ENCODE measurements around the gene BCKDK.

The BCKDK gene

GRCh38 chr16:31080035-31080629, 28.1 kb upstream of the BCKDK start:
- DNase-seq (ENCODE audit: low spot score): no peak

- DNase-seq (ENCODE audit: low spot score): no peak
These were observed 27.3 kb upstream of the BCKDK start for GRCh38 chr16:31080756-31081419.

- DNase-seq (ENCODE audit: low spot score): no peak
These were observed 26.5 kb upstream of the BCKDK start for GRCh38 chr16:31081428-31082351.

- no peak for DNase-seq (ENCODE audit: low spot score)
These were observed 25.7 kb upstream of the BCKDK start for GRCh38 chr16:31082368-31083045.

- DNase-seq (ENCODE audit: low spot score): no peak
These were observed 25.1 kb upstream of the BCKDK start for GRCh38 chr16:31083081-31083480.

GRCh38 chr16:31083556-31083955, 24.6 kb upstream of the BCKDK start:
- no peak for DNase-seq (ENCODE audit: low spot score)

GRCh38 chr16:31083981-31084380, 24.2 kb upstream of the BCKDK start:
- no peak for DNase-seq (ENCODE audit: low spot score)

GRCh38 chr16:31084584-31085302, 23.4 kb upstream of the BCKDK start:
- no peak for DNase-seq (ENCODE audit: low spot score)

GRCh38 chr16:31085411-31085810, 22.8 kb upstream of the BCKDK start:
- DNase-seq (ENCODE audit: low spot score): no peak

GRCh38 chr16:31085873-31086628, 22.1 kb upstream of the BCKDK start:
- no peak for DNase-seq (ENCODE audit: low spot score)

GRCh38 chr16:31086629-31086906, 21.6 kb upstream of the BCKDK start:
- DNase-seq (ENCODE audit: low spot score): no peak

- no peak for DNase-seq (ENCODE audit: low spot score)
These were observed 20.7 kb upstream of the BCKDK start for GRCh38 chr16:31087481-31087880.

GRCh38 chr16:31087971-31088370, 20.2 kb upstream of the BCKDK start:
- no peak for DNase-seq (ENCODE audit: low spot score)

GRCh38 chr16:31088459-31089183, 19.6 kb upstream of the BCKDK start, which contains the start of gene PRSS53:
PRSS53 (minus strand) TSS chr16:31088943; CDS start chr16:31088809, 134 bp downstream.
- no peak for DNase-seq (ENCODE audit: low spot score)

GRCh38 chr16:31089199-31089598, 19.0 kb upstream of the BCKDK start:
- no peak for DNase-seq (ENCODE audit: low spot score)

GRCh38 chr16:31090540-31090939, 17.6 kb upstream of the BCKDK start:
- DNase-seq (ENCODE audit: low spot score): no peak

GRCh38 chr16:31092330-31092729, 15.9 kb upstream of the BCKDK start:
- DNase-seq (ENCODE audit: low spot score): no peak

- DNase-seq (ENCODE audit: low spot score): no peak
These were observed 15.0 kb upstream of the BCKDK start for GRCh38 chr16:31093132-31093703.

GRCh38 chr16:31094088-31094423, 14.1 kb upstream of the BCKDK start:
- no peak for DNase-seq (ENCODE audit: low spot score)

GRCh38 chr16:31094424-31095120, 13.6 kb upstream of the BCKDK start, which contains the start of gene VKORC1:
VKORC1 (minus strand) TSS chr16:31094797; CDS start chr16:31094729, 68 bp downstream.
- peak; percentile 97 for DNase-seq (ENCODE audit: low spot score)
